Fibroblast of lung (primary cell): ENCODE measurements around the gene TUBGCP3. TPM values are rescaled to one million over a fixed set of nuclear protein-coding genes. Genes with fewer than 3 reads are reported as not detected.

ENCODE experiments used
- DNase-seq, 2 donors: peaks; one replicate each; pipeline versions ENCODE4 v3.0.0 to v3.0.0-alpha.2; 2010; ENCODE audit warnings: low read depth in 2 of 2
- H2AFZ ChIP-seq: 2 replicates; pipeline ENCODE4 v1.5.1; 2012; ENCODE audit warnings: low read length, control low read depth, inconsistent platforms
- H3K27ac ChIP-seq: 2 replicates; pipeline ENCODE4 v1.5.1; 2011; ENCODE audit warnings: low read length, control low read depth; ENCODE audit not compliant: insufficient read depth
- H3K27me3 ChIP-seq: 2 replicates; pipeline ENCODE4 v1.5.1; 2011; ENCODE audit warnings: mild to moderate bottlenecking, low read length; ENCODE audit not compliant: control insufficient read depth, insufficient read depth
- H3K36me3 ChIP-seq: 2 replicates; pipeline ENCODE4 v1.5.1; 2011; ENCODE audit warnings: low read length; ENCODE audit not compliant: control insufficient read depth, insufficient read depth
- H3K4me1 ChIP-seq: 2 replicates; pipeline ENCODE4 v1.5.1; 2011; ENCODE audit warnings: low read length; ENCODE audit not compliant: control insufficient read depth, insufficient read depth; ENCODE audit errors: extremely low read depth
- H3K4me2 ChIP-seq: 2 replicates; pipeline ENCODE4 v1.5.1; 2011; ENCODE audit warnings: low read length, control low read depth; ENCODE audit not compliant: insufficient read depth; ENCODE audit errors: extremely low read depth
- H3K4me3 ChIP-seq, 4 experiments: fragments of 200-600 bp in 1 of 4; sonication (generic) in 1 of 4; replicated peaks in 1 of 4; 2 replicates each; pipeline ENCODE4 v1.5.1; 2011 to 2016; ENCODE audit warnings: low read length in 4 of 4, low read depth in 3 of 4, mild to moderate bottlenecking in 3 of 4, control low read depth in 2 of 4, inconsistent platforms in 1 of 4, mixed read lengths in 1 of 4; ENCODE audit not compliant: insufficient read depth in 1 of 4; ENCODE audit errors: control extremely low read depth in 1 of 4
- H3K79me2 ChIP-seq: 2 replicates; pipeline ENCODE4 v1.5.1; 2012; ENCODE audit warnings: mild to moderate bottlenecking, low read length, inconsistent platforms; ENCODE audit not compliant: control insufficient read depth, insufficient read depth
- H3K9ac ChIP-seq: 2 replicates; pipeline ENCODE4 v1.5.1; 2011; ENCODE audit warnings: mild to moderate bottlenecking, low read length, control low read depth; ENCODE audit not compliant: insufficient read depth
- H3K9me3 ChIP-seq: 2 replicates; pipeline ENCODE4 v1.5.1; 2012; ENCODE audit warnings: low read depth, low read length; ENCODE audit not compliant: control insufficient read depth, insufficient read depth
- H4K20me1 ChIP-seq: 2 replicates; pipeline ENCODE4 v1.5.1; 2011; ENCODE audit warnings: low read length; ENCODE audit not compliant: control insufficient read depth, insufficient read depth; ENCODE audit errors: extremely low read depth
- CTCF ChIP-seq, 2 donors: IDR thresholded peaks in 1 of 2; conservative IDR thresholded peaks in 1 of 2; 1 replicate in 1 of 2; 2 replicates in 1 of 2; pipeline ENCODE4 v1.5.1; 2011 to 2012; ENCODE audit warnings: low read length in 2 of 2, control low read depth in 1 of 2, inconsistent platforms in 1 of 2, low read depth in 1 of 2, mild to moderate bottlenecking in 1 of 2
- EZH2 ChIP-seq: IDR thresholded peaks from 2 replicates; pipeline ENCODE4 v1.5.1; 2012; ENCODE audit warnings: low read length, control low read depth, mild to moderate bottlenecking; ENCODE audit errors: missing control alignments
- polyA plus RNA-seq, 2 donors: library from polyadenylated mRNA; depleted of rRNA in 1 of 2; stranded (reverse) in 1 of 2; unstranded in 1 of 2; fragments of >200 nt; gene quantifications; 2 replicates each; pipeline ENCODE4 v1.2.1, GENCODE V29; 2011 to 2012; ENCODE audit warnings: missing spikeins in 1 of 2
- total RNA-seq: library from RNA; depleted of rRNA; stranded (reverse); fragments of >200 nt; gene quantifications from 2 replicates; pipeline ENCODE4 v1.2.1, GENCODE V29; 2014

Gene TUBGCP3
- total and polyA plus RNA-seq, 2 donors (not counting 1 experiment from before 2014, with no cell fraction given): 14.5 to 17.2 TPM

GRCh38 chr13:112462408-112462807 lies 125.5 kb downstream of the TUBGCP3 start:
- DNase-seq: no peak
- Histone ChIP-seq H3K9me3 (no peaks in the 10 kb centered on the region), H4K20me1 (no peaks in the 10 kb centered on the region), H3K27me3 (no peaks in the 10 kb centered on the region), H3K36me3 (no peaks in the 10 kb centered on the region), H3K4me2 (no peak overlapping the region), H2AFZ (no peak overlapping the region), H3K9ac (no peak overlapping the region), H3K79me2 (no peaks in the 10 kb centered on the region), H3K4me3 (no peak overlapping the region), H3K27ac (no peak overlapping the region), H3K4me1 (no peaks in the 10 kb centered on the region)
- TF ChIP-seq EZH2 (no peak), CTCF (conservative IDR thresholded peaks at IDR 0.05 in 1 of 2, IDR thresholded peaks at IDR 0.05 in 1 of 2; ENCODE audit: low read depth in 1 of 2, low read length in 2 of 2) (no peak)

GRCh38 chr13:112457485-112457884 lies 130.5 kb downstream of the TUBGCP3 start:
- no peaks in the 10 kb centered on the region for H3K36me3 ChIP-seq
- no peak overlapping the region for H3K9ac ChIP-seq
- no peaks in the 10 kb centered on the region for H3K27me3 ChIP-seq
- H2AFZ ChIP-seq: no peak overlapping the region
- no peak overlapping the region for H3K27ac ChIP-seq
- no peaks in the 10 kb centered on the region for H3K4me1 ChIP-seq
- H3K4me2 ChIP-seq: no peak overlapping the region
- no peak overlapping the region for H3K4me3 ChIP-seq
- H3K79me2 ChIP-seq: no peaks in the 10 kb centered on the region
- no peak for DNase-seq
- TF ChIP-seq EZH2 (no peak), CTCF (conservative IDR thresholded peaks at IDR 0.05 in 1 of 2, IDR thresholded peaks at IDR 0.05 in 1 of 2; ENCODE audit: low read depth in 1 of 2, low read length in 2 of 2) (no peak)
- no peaks in the 10 kb centered on the region for H4K20me1 ChIP-seq
- no peaks in the 10 kb centered on the region for H3K9me3 ChIP-seq

GRCh38 chr13:112457081-112457480 lies 130.9 kb downstream of the TUBGCP3 start:
- no peak overlapping the region for H3K9ac ChIP-seq
- H3K79me2 ChIP-seq: no peaks in the 10 kb centered on the region
- no peaks in the 10 kb centered on the region for H3K9me3 ChIP-seq
- TF ChIP-seq CTCF (conservative IDR thresholded peaks at IDR 0.05 in 1 of 2, IDR thresholded peaks at IDR 0.05 in 1 of 2; ENCODE audit: low read depth in 1 of 2, low read length in 2 of 2): no peak
- no peak for TF ChIP-seq EZH2
- no peaks in the 10 kb centered on the region for H3K27me3 ChIP-seq
- no peak overlapping the region for H3K4me2 ChIP-seq
- no peaks in the 10 kb centered on the region for H4K20me1 ChIP-seq
- H2AFZ ChIP-seq: no peak overlapping the region
- H3K36me3 ChIP-seq: no peaks in the 10 kb centered on the region
- H3K4me3 ChIP-seq: no peak overlapping the region
- no peaks in the 10 kb centered on the region for H3K4me1 ChIP-seq
- DNase-seq: no peak
- no peak overlapping the region for H3K27ac ChIP-seq
